OCI-LY1 (cell line): Measurements from ENCODE around the gene GUF1.

Experiments used
- H2AFZ ChIP-seq: fragments of 200-600 bp; sonication (generic), shearing (Covaris generic); 2 replicates; pipeline ENCODE4 v1.6.0; 2014; ENCODE audit warnings: antibody characterized with exemption, mild to moderate bottlenecking, low read length
- H3F3A ChIP-seq: fragments of 200-600 bp; sonication (generic), shearing (Covaris generic); 2 replicates; pipeline ENCODE4 v1.6.0; 2014; ENCODE audit warnings: mild to moderate bottlenecking, antibody characterized with exemption, low read length, moderate library complexity; ENCODE audit not compliant: insufficient read depth
- H3K27ac ChIP-seq: fragments of 200-600 bp; sonication (generic); 2 replicates; pipeline ENCODE4 v1.5.1; 2014; ENCODE audit warnings: low read length, mixed run types, mild to moderate bottlenecking, low read depth; ENCODE audit not compliant: poor library complexity, severe bottlenecking
- H3K27me3 ChIP-seq: fragments of 200-600 bp; sonication (generic); 2 replicates; pipeline ENCODE4 v1.6.0; 2014; ENCODE audit warnings: antibody characterized with exemption, mild to moderate bottlenecking, low read length, moderate library complexity; ENCODE audit not compliant: insufficient read depth
- H3K36me3 ChIP-seq: fragments of 200-600 bp; sonication (generic); 2 replicates; pipeline ENCODE4 v1.6.1; 2014; ENCODE audit warnings: mild to moderate bottlenecking, antibody characterized with exemption, low read length, moderate library complexity, mixed read lengths; ENCODE audit not compliant: insufficient read depth
- H3K4me1 ChIP-seq: fragments of 200-600 bp; sonication (generic); 2 replicates; pipeline ENCODE4 v1.5.1; 2014; ENCODE audit warnings: mild to moderate bottlenecking, low read length, moderate library complexity; ENCODE audit not compliant: insufficient read depth, severe bottlenecking
- H3K4me2 ChIP-seq: fragments of 200-600 bp; sonication (generic), shearing (Covaris generic); 2 replicates; pipeline ENCODE4 v1.6.1; 2014; ENCODE audit warnings: low read length
- H3K4me3 ChIP-seq: fragments of 200-600 bp; sonication (generic); 2 replicates; pipeline ENCODE4 v1.5.1; 2014; ENCODE audit warnings: low read length, low read depth, mild to moderate bottlenecking, mixed read lengths; ENCODE audit not compliant: poor library complexity, severe bottlenecking
- H3K79me2 ChIP-seq: fragments of 200-600 bp; shearing (Covaris generic); 2 replicates; pipeline ENCODE4 v1.6.1; 2016; ENCODE audit warnings: mixed run types, low read length, mixed read lengths; ENCODE audit not compliant: insufficient read depth
- H3K9ac ChIP-seq: fragments of 200-600 bp; sonication (generic), shearing (Covaris generic); 2 replicates; pipeline ENCODE4 v1.6.1; 2014; ENCODE audit warnings: mild to moderate bottlenecking, low read length, mixed read lengths
- H3K9me2 ChIP-seq: fragments of 200-600 bp; sonication (generic), shearing (Covaris generic); 2 replicates; pipeline ENCODE4 v1.6.1; 2014; ENCODE audit warnings: low read depth, mild to moderate bottlenecking, low read length, mixed read lengths
- H3K9me3 ChIP-seq: fragments of 200-600 bp; shearing (Covaris generic); 2 replicates; pipeline ENCODE4 v1.6.1; 2014; ENCODE audit warnings: low read length, mixed read lengths
- H4K20me1 ChIP-seq: fragments of 200-600 bp; sonication (generic), shearing (Covaris generic); 2 replicates; pipeline ENCODE4 v1.6.0; 2016; ENCODE audit warnings: mild to moderate bottlenecking, low read length; ENCODE audit not compliant: insufficient read depth
- CTCF ChIP-seq: fragments of 200-600 bp; sonication (generic), shearing (Covaris generic); IDR thresholded peaks from 2 replicates; pipeline ENCODE4 v1.5.1; 2017; ENCODE audit warnings: mild to moderate bottlenecking, antibody characterized with exemption, low read length, moderate library complexity, mixed read lengths
- EZH2 ChIP-seq: fragments of 200-600 bp; sonication (generic), shearing (Covaris generic); IDR thresholded peaks from 2 replicates; pipeline ENCODE4 v1.8.0; 2017; ENCODE audit warnings: borderline replicate concordance, mixed run types, mild to moderate bottlenecking, antibody characterized with exemption, low read length, moderate library complexity, mixed read lengths

The GUF1 gene

DNA sequence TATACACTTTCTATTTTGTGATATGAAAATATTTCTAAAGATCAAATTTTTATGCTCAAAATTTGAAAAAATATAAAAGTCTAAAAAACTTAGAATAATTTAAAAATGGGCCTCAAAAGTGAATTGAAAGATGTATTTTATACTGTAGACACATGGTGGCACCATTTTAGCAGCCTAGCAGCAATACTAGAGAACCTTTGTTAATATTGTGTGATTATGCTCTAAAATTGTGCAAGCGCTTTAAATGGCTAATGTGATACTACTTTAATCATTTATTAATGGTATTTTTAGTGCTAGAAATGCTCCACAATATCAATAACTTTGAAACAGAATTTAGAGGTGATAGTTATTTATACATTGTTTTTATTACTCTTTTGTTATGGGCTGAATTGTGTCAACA is 3.7 kb upstream of the GUF1 start:
- H3F3A ChIP-seq = no peaks in the 10 kb centered on the region
- peaks cover 9% of the 10 kb centered on the region for H3K79me2 ChIP-seq
- no peaks in the 10 kb centered on the region for H3K36me3 ChIP-seq
- H3K27ac ChIP-seq = no peak overlapping the region
- no peaks in the 10 kb centered on the region for H4K20me1 ChIP-seq
- no peaks in the 10 kb centered on the region for H3K27me3 ChIP-seq
- no peak overlapping the region for H2AFZ ChIP-seq
- H3K4me3 ChIP-seq = no peak overlapping the region
- no peak overlapping the region for H3K4me2 ChIP-seq
- TF ChIP-seq EZH2 = no peak
- peak; percentile 31; the same call in 1 of the 2 replicates for TF ChIP-seq CTCF
- H3K9ac ChIP-seq = no peak overlapping the region
- no peaks in the 10 kb centered on the region for H3K9me3 ChIP-seq
- H3K9me2 ChIP-seq = no peaks in the 10 kb centered on the region
- H3K4me1 ChIP-seq = peaks cover 11% of the 10 kb centered on the region

DNA sequence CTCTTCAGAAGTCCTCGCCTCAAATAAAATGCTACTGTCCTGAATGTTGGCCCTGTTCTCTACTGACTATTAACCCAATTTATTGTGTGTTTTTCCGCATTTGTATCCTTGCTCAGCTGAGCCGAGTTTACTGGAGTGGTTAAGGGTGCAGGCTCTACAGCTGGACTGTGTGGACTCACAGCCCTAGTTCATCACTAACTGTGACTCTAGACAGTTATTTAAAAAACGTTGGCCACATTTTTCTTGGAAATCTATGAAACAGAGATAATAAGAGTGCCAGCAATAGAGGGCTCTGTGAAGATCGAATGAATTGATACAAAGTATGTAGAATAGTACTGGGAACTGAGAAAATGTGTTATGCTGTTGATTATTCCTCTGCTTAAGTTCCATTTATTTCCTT is 2.9 kb upstream of the GUF1 start:
- Histone ChIP-seq H3K9ac (no peak overlapping the region), H3K27me3 (no peaks in the 10 kb centered on the region), H3K36me3 (no peaks in the 10 kb centered on the region), H3F3A (no peaks in the 10 kb centered on the region), H3K4me1 (peaks cover 20% of the 10 kb centered on the region), H4K20me1 (no peaks in the 10 kb centered on the region), H3K79me2 (peaks cover 18% of the 10 kb centered on the region), H3K27ac (no peak overlapping the region), H2AFZ (no peak overlapping the region), H3K9me3 (no peaks in the 10 kb centered on the region), H3K4me2 (no peak overlapping the region), H3K9me2 (no peaks in the 10 kb centered on the region), H3K4me3 (no peak overlapping the region)
- no peak for TF ChIP-seq CTCF
- no peak for TF ChIP-seq EZH2

- H3K4me3 ChIP-seq = peak overlapping the region; percentile 71
- peaks cover 28% of the 10 kb centered on the region for H3K79me2 ChIP-seq
- H3K4me2 ChIP-seq = peak overlapping the region; percentile 98
- H3K4me1 ChIP-seq = peaks cover 27% of the 10 kb centered on the region
- no peaks in the 10 kb centered on the region for H3K9me2 ChIP-seq
- H3K27ac ChIP-seq = peak overlapping the region; percentile 1
- H3K27me3 ChIP-seq = no peaks in the 10 kb centered on the region
- peaks cover 24% of the 10 kb centered on the region; the same call in 1 of the 2 replicates for H3K36me3 ChIP-seq
- peak overlapping the region; percentile 96 for H3K9ac ChIP-seq
- H2AFZ ChIP-seq = no peak overlapping the region
- TF ChIP-seq EZH2 (no peak), CTCF (no peak)
- no peaks in the 10 kb centered on the region; the same call in 1 of the 2 replicates for H3F3A ChIP-seq
- H3K9me3 ChIP-seq = no peaks in the 10 kb centered on the region
- H4K20me1 ChIP-seq = no peaks in the 10 kb centered on the region
Observed at GRCh38 chr4:44679060-44679459, 840 bp downstream of the GUF1 start.
